BLaER1 (cell line): ENCODE data around the gene POTEJ.
"Not testable (repeated sequence)": the region's sequence is repeated elsewhere in the genome, so short reads cannot be mapped to it uniquely, and the experiment has no call there.

ENCODE experiments used
- H3K27ac ChIP-seq: shearing (Covaris generic); formaldehyde crosslinking; 2 replicates; pipeline ENCODE4 v1.8.1; 2022
- H3K27me3 ChIP-seq: shearing (Covaris generic); formaldehyde crosslinking; 2 replicates; pipeline ENCODE4 v1.8.1; 2022
- H3K36me3 ChIP-seq: shearing (Covaris generic); formaldehyde crosslinking; 2 replicates; pipeline ENCODE4 v1.8.1; 2022
- H3K4me1 ChIP-seq: shearing (Covaris generic); formaldehyde crosslinking; 2 replicates; pipeline ENCODE4 v1.8.1; 2022
- H3K4me2 ChIP-seq: shearing (Covaris generic); formaldehyde crosslinking; 2 replicates; pipeline ENCODE4 v1.8.1; 2022
- H3K4me3 ChIP-seq: shearing (Covaris generic); formaldehyde crosslinking; 2 replicates; pipeline ENCODE4 v1.8.1; 2022
- H3K9ac ChIP-seq: shearing (Covaris generic); formaldehyde crosslinking; 2 replicates; pipeline ENCODE4 v1.8.1; 2022
- H3K9me3 ChIP-seq: shearing (Covaris generic); formaldehyde crosslinking; 2 replicates; pipeline ENCODE4 v1.8.1; 2022
- H4K20me1 ChIP-seq: shearing (Covaris generic); formaldehyde crosslinking; 2 replicates; pipeline ENCODE4 v1.8.1; 2022

POTEJ gene

GRCh38 chr2:130649285-130649684 is 38.0 kb downstream of the POTEJ start:
- H3K4me3 ChIP-seq, H3K27me3 ChIP-seq, H3K4me2 ChIP-seq, H3K27ac ChIP-seq, H3K9me3 ChIP-seq, H3K36me3 ChIP-seq, H3K4me1 ChIP-seq, H4K20me1 ChIP-seq, H3K9ac ChIP-seq: not testable (repeated sequence)

- H3K9me3 ChIP-seq, H3K27ac ChIP-seq, H3K27me3 ChIP-seq, H4K20me1 ChIP-seq, H3K4me1 ChIP-seq, H3K4me3 ChIP-seq, H3K9ac ChIP-seq, H3K36me3 ChIP-seq, H3K4me2 ChIP-seq: not testable (repeated sequence)
Observed at GRCh38 chr2:130664506-130664905, 53.3 kb downstream of the POTEJ start.

GRCh38 chr2:130665596-130665995 is 54.4 kb downstream of the POTEJ start:
- not testable (repeated sequence) for H3K4me1 ChIP-seq, H4K20me1 ChIP-seq, H3K27ac ChIP-seq, H3K9me3 ChIP-seq, H3K9ac ChIP-seq, H3K4me2 ChIP-seq, H3K27me3 ChIP-seq, H3K36me3 ChIP-seq, H3K4me3 ChIP-seq

GRCh38 chr2:130667516-130667915 is 56.3 kb downstream of the POTEJ start:
- H4K20me1 ChIP-seq, H3K4me3 ChIP-seq, H3K4me2 ChIP-seq, H3K36me3 ChIP-seq, H3K4me1 ChIP-seq, H3K27me3 ChIP-seq, H3K9ac ChIP-seq, H3K9me3 ChIP-seq, H3K27ac ChIP-seq: not testable (repeated sequence)

- not testable (repeated sequence) for H3K36me3 ChIP-seq, H3K4me2 ChIP-seq, H3K4me1 ChIP-seq, H4K20me1 ChIP-seq, H3K27ac ChIP-seq, H3K4me3 ChIP-seq, H3K27me3 ChIP-seq, H3K9me3 ChIP-seq, H3K9ac ChIP-seq
Observed at GRCh38 chr2:130670026-130670745, 58.9 kb downstream of the POTEJ start.

GRCh38 chr2:130692041-130692770 is 81.0 kb downstream of the POTEJ start:
- H3K4me1 ChIP-seq, H3K9me3 ChIP-seq, H3K9ac ChIP-seq, H3K27me3 ChIP-seq, H3K27ac ChIP-seq, H3K4me2 ChIP-seq, H4K20me1 ChIP-seq, H3K4me3 ChIP-seq, H3K36me3 ChIP-seq: not testable (repeated sequence)

- H4K20me1 ChIP-seq, H3K27ac ChIP-seq, H3K4me3 ChIP-seq, H3K4me1 ChIP-seq, H3K4me2 ChIP-seq, H3K9ac ChIP-seq, H3K36me3 ChIP-seq, H3K27me3 ChIP-seq, H3K9me3 ChIP-seq: not testable (repeated sequence)
Observed at GRCh38 chr2:130693474-130693873, 82.2 kb downstream of the POTEJ start.

GRCh38 chr2:130703250-130703649 is 92.0 kb downstream of the POTEJ start:
- not testable (repeated sequence) for H3K9me3 ChIP-seq, H3K4me3 ChIP-seq, H3K4me1 ChIP-seq, H3K36me3 ChIP-seq, H4K20me1 ChIP-seq, H3K27ac ChIP-seq, H3K9ac ChIP-seq, H3K27me3 ChIP-seq, H3K4me2 ChIP-seq
